HS-5 (cell line): ENCODE results near the gene CLIP1.

Source experiments
- DNase-seq: peaks from one replicate; pipeline ENCODE4 v3.0.0-alpha.2; 2012; ENCODE audit warnings: low read depth

CLIP1 gene

GRCh38 chr12:122355706-122356105 is 66.8 kb downstream of the CLIP1 start:
- DNase-seq: no peak

GRCh38 chr12:122354958-122355641 is 67.4 kb downstream of the CLIP1 start:
- DNase-seq: no peak

DNA sequence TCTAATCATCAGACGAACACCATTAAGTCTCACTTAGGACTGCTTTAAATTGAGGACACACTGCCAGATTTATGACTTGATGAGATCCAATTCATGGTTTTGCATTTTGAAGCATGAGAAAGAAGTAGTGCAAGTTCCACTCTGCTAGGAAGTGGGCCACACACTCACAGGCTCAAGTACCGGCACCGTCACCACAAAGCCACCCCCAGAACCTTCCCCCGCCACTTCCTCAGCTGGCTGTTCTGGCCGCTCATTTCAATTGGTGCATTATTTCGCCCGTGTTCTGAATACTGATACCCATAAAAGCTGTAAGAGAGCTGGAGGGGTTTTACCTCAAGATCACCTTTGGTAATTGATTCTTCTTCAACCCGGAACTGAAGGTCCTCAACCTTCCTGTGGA is 70.1 kb downstream of the CLIP1 start:
- DNase-seq: no peak

GRCh38 chr12:122350141-122350848 is 72.2 kb downstream of the CLIP1 start:
- DNase-seq: no peak

GRCh38 chr12:122349078-122349477 is 73.4 kb downstream of the CLIP1 start:
- no peak for DNase-seq

DNA sequence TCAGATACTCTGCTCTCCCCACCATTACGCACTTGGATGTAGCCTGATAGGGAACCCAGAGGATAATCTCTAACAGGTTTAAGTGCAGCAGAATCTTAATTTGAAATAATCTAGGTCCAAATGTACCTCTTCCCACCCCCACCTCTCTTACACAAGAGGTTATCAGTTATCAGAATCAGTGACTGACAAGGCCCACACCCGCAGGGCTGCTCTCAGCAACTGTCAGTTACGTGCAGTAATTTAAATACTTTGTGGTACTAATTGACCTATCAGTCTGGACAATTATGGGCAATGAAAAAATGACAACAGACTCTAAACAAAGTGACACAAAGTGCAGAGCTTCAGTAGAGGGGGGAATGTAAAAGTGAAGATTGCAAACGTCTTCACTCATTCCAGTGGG is 74.0 kb downstream of the CLIP1 start:
- no peak for DNase-seq

DNA sequence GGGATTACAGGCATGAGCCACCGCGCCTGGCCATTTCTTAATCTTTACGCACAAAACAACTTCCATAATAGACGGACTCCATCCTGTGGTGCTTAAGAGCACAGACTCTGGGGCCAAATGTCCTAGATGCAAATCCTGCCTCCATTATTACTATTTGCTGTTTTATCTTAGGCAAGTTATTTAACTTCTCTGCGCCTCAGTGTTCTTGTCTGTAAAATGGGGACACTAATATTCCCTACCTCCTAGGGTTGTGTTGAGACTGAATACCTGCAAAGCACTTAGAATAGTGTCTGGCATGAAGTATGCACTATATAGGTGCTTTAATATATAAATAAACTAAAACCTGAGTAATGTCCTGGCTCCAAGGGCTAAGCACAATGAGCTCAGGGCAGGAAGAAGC is 76.4 kb downstream of the CLIP1 start:
- DNase-seq: no peak

GRCh38 chr12:122345042-122345441 is 77.4 kb downstream of the CLIP1 start:
- DNase-seq: no peak

DNA sequence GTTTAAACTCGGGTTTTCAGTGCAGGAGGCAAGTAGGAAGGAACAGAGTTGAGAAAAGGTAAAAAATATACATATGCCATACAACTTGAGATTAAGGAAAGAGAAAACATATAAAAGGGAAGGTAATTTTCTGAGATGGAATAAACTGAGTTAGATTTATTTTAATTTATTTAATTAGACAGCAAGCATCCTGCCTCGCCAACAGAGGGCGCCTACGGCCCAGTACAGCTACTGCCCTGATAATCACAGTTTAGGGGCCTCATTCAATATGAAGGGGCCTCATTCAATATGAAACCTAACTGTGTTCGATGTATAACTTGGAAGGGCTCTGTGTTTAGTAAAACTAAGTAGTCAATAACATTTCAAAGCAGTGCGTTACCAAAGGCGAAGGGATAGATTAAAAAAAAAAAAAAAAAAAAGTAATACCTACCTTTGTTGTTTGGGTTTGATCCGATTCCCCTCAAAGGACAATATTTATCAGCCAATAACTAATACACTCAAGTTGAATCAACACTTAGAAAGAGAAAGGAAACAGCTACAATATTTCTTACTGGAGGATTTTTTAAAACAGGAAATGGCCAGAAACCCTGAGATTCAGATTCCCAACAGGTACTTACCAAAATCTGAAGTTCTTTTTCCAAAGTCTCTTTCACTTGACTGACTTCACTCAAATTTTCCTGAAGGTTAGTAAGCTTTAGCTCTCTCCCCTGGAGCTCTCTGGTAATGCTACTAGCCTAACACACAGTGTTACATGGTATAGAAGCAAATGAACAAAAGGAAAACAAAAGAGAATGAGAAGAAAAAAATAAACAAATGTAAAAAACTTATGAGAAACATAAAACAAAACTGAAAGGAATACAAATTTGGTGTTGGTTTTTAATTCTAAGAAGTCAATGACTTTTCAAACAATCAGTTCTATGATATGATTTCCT is 86.2 kb downstream of the CLIP1 start:
- no peak for DNase-seq

DNA sequence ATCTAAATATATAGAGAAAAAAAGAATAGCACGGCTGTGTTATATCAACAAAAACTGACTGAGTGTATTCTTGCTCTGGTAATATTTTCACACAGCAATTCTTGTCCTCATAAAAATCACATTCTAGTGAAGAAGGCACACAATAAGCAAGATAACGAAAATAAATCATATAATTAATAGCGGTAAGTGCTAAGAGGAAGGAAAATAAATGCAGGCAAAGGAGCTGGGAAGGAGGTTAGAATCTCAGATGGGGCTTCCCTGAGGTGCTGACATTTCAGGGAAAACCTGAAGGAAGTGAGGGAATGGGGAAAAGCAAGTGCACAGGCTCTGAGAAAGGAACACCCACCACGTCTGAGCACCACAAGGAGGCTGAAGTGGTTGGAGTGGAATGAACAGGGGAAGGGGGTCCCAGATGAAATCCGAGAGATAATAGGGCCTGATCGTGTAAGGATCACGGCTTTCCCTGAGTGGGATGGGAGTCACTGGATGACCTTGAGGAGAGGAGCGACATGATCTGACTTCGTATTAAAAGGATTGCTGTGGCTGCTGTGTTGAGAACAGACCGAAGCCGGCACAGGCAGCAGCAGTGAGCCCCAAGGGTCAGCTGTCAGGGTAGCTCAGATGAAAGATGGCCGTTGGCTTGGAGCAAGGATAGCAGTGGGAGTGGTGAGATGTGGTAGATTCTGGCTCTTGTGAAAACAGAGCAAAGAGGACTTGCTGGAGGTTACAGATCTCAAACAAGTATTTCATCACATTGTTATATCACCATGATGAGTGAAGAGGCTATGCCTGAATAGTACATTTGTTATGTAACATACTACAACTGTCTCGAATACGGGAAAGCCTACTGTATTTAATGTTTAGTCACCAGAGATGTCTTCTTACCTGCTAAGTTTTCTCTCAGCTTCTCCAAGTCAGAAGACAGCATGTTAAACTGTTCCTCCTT is 89.1 kb downstream of the CLIP1 start:
- DNase-seq: no peak

- DNase-seq: no peak
Measured at GRCh38 chr12:122327494-122328385, 94.7 kb downstream of the CLIP1 start.

DNA sequence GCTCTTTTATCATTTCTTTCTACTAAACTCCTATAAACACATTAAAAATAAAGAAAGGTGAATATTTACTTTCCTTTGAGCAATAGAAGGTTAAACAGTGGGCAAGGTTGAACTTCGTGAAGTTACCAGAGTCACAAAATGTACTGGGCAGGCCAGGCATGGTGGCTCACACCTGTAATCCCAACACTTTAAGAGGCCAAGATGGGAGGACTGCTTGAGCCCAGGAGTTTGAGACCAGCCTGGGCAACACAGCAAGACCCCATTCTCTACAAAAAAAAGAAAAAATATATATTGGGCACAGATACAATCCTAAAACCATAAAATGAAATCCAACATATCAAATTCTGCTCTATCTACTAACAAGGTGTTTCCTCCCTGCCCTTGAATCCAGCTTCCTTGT is 95.5 kb downstream of the CLIP1 start:
- no peak for DNase-seq

GRCh38 chr12:122326586-122326985 is 95.9 kb downstream of the CLIP1 start:
- DNase-seq: no peak

- no peak for DNase-seq
Measured at GRCh38 chr12:122323311-122324019, 99.0 kb downstream of the CLIP1 start.

- no peak for DNase-seq
Measured at GRCh38 chr12:122322501-122322900, 100.0 kb downstream of the CLIP1 start.

- peak; percentile 71 for DNase-seq
Measured at GRCh38 chr12:122318607-122319605, 103.6 kb downstream of the CLIP1 start.

GRCh38 chr12:122312926-122313325 is 109.5 kb downstream of the CLIP1 start:
- DNase-seq: no peak

DNA sequence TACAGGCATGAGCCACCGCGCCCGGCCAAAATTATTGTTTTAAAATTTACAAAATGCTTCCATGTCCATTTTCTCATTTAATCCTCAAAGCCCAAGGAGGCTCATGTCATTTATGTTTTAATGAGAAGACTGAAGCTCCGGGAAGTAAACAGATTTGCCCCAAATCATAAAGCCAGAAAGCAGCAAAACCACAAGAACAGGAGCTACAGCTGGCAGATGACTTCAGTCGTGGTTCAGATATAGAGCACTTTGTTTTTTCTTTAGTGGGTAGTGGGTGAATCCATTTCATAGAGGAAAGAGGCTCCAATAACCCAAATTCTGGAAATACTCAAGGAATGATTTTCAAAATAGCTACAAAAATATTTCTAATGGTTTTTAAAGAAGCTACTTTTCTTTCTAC is 110.8 kb downstream of the CLIP1 start:
- no peak for DNase-seq
